KMS-11 (cell line): ENCODE results near the gene S100A16.

Source experiments
- H2AFZ ChIP-seq: fragments of 200-600 bp; sonication (generic); 2 replicates; pipeline ENCODE4 v1.6.1; 2016; ENCODE audit warnings: antibody characterized with exemption, mixed run types, low read depth
- H3K27ac ChIP-seq: fragments of 200-600 bp; sonication (generic); 2 replicates; pipeline ENCODE4 v1.6.1; 2016; ENCODE audit warnings: mild to moderate bottlenecking, mixed run types
- H3K27me3 ChIP-seq: fragments of 200-600 bp; sonication (generic); 2 replicates; pipeline ENCODE4 v1.6.1; 2017; ENCODE audit warnings: mild to moderate bottlenecking, low read depth, mixed run types, moderate library complexity; ENCODE audit not compliant: insufficient read depth
- H3K36me3 ChIP-seq: fragments of 200-600 bp; sonication (generic); 2 replicates; pipeline ENCODE4 v1.6.1; 2017; ENCODE audit warnings: mild to moderate bottlenecking, mixed run types; ENCODE audit not compliant: insufficient read depth
- H3K4me1 ChIP-seq: fragments of 200-600 bp; sonication (generic); 2 replicates; pipeline ENCODE4 v1.6.1; 2016; ENCODE audit warnings: mild to moderate bottlenecking, low read depth, mixed run types; ENCODE audit not compliant: poor library complexity, severe bottlenecking
- H3K4me2 ChIP-seq: fragments of 200-600 bp; sonication (generic); 2 replicates; pipeline ENCODE4 v1.7.0; 2016; ENCODE audit warnings: mild to moderate bottlenecking, mixed run types
- H3K4me3 ChIP-seq: fragments of 200-600 bp; sonication (generic); IDR thresholded peaks from 2 replicates; pipeline ENCODE4 v1.6.1; 2017; ENCODE audit warnings: low read depth, low read length, mixed read lengths; ENCODE audit not compliant: insufficient read depth
- H3K79me2 ChIP-seq: fragments of 200-600 bp; sonication (generic); 2 replicates; pipeline ENCODE4 v1.6.1; 2016; ENCODE audit warnings: low read depth, mixed run types; ENCODE audit not compliant: insufficient read depth
- H3K9ac ChIP-seq: fragments of 200-600 bp; sonication (generic); 2 replicates; pipeline ENCODE4 v1.6.1; 2016; ENCODE audit warnings: mild to moderate bottlenecking, mixed run types
- H4K20me1 ChIP-seq: fragments of 200-600 bp; sonication (generic); 2 replicates; pipeline ENCODE4 v1.6.1; 2016; ENCODE audit warnings: mild to moderate bottlenecking, mixed run types; ENCODE audit not compliant: insufficient read depth
- TF ChIP-seq, protein P1 (sequence below): fragments of 200-600 bp; sonication (generic); conservative IDR thresholded peaks from 2 replicates; pipeline ENCODE4 v1.6.1; 2017; ENCODE audit warnings: low read depth, mild to moderate bottlenecking, antibody characterized with exemption, low read length, moderate library complexity, mixed read lengths

S100A16 gene

DNA sequence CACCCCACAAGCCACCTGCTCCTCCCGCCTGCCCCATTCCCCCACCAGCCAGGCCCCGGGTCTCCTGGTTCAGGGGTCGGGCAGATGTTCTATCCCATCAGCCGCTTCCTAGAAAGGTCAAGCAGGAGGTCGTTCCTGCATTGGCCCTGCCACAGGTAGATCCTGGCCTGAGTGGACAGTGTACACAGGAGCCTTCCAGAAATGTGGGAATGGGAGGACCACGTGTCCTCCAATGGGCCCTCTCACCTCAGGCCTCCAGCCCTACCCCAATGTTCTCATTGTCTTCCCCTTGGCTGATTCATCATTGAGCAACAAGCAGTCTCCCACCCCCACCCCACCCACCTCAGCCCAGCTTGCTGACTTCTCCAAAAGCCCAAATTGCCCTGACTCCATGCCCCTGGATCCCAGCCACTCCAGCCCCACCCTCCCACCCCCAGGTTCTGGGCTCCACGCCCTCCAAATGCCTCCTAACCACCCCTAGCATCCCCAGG lies 2.1 kb downstream of the S100A16 start:
- H3K36me3 ChIP-seq: no peaks in the 10 kb centered on the region
- H3K4me1 ChIP-seq: no peaks in the 10 kb centered on the region
- H3K9ac ChIP-seq: no peak overlapping the region
- H3K27ac ChIP-seq: no peak overlapping the region
- H3K79me2 ChIP-seq: no peaks in the 10 kb centered on the region
- H3K4me3 ChIP-seq: no peak overlapping the region
- 0 out of 2 replicates have a peak, but pooled peaks cover 3% of the 10 kb centered on the region for H3K27me3 ChIP-seq
- no peaks in the 10 kb centered on the region for H4K20me1 ChIP-seq
- H3K4me2 ChIP-seq: no peak overlapping the region
- H2AFZ ChIP-seq: no peak overlapping the region
- TF ChIP-seq, protein P1, sequence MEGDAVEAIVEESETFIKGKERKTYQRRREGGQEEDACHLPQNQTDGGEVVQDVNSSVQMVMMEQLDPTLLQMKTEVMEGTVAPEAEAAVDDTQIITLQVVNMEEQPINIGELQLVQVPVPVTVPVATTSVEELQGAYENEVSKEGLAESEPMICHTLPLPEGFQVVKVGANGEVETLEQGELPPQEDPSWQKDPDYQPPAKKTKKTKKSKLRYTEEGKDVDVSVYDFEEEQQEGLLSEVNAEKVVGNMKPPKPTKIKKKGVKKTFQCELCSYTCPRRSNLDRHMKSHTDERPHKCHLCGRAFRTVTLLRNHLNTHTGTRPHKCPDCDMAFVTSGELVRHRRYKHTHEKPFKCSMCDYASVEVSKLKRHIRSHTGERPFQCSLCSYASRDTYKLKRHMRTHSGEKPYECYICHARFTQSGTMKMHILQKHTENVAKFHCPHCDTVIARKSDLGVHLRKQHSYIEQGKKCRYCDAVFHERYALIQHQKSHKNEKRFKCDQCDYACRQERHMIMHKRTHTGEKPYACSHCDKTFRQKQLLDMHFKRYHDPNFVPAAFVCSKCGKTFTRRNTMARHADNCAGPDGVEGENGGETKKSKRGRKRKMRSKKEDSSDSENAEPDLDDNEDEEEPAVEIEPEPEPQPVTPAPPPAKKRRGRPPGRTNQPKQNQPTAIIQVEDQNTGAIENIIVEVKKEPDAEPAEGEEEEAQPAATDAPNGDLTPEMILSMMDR: no peak

DNA sequence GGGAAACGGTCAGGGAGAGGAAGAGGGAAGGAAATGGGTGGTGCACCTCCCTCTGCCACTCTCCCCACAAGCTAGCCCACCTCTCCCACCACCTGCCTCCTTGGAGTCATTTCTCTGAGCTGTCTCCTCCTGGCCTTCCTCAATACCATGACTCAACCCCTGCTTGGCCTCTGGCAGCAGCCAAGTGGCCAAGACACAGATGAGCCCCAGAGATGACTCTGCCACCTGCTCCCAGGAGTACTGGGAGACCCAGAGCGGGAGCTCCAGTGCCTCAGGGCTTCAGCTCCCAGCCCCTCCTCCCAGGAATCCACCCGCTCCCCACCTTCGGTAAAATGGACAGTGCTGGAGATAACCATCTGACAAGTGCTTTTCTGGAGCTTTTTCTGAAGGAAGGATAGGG lies 2.6 kb downstream of the S100A16 start:
- no peak overlapping the region for H3K4me3 ChIP-seq
- no peak overlapping the region for H3K4me2 ChIP-seq
- H3K27ac ChIP-seq: no peak overlapping the region
- H3K4me1 ChIP-seq: no peaks in the 10 kb centered on the region
- no peaks in the 10 kb centered on the region for H4K20me1 ChIP-seq
- H2AFZ ChIP-seq: no peak overlapping the region
- TF ChIP-seq, protein P1: no peak
- no peaks in the 10 kb centered on the region for H3K36me3 ChIP-seq
- H3K79me2 ChIP-seq: no peaks in the 10 kb centered on the region
- H3K27me3 ChIP-seq: 0 out of 2 replicates have a peak, but pooled peaks cover 3% of the 10 kb centered on the region
- no peak overlapping the region for H3K9ac ChIP-seq

DNA sequence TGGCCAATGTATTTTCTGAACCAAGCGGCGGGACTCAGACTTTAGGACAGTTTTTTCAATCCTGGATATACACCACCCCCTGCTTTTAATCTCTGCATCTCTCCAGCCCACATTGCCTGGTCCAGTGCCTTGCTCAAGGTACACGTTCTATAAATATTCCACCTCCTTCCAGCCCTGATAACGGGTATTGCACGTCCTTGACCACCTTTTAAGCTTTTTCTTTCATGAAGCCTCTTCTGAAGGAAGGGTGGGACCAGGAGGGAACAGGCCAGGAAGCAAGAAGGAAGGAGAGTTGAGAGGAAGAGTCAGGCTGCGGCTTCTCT lies 3.4 kb downstream of the S100A16 start:
- H2AFZ ChIP-seq: no peak overlapping the region
- H3K4me2 ChIP-seq: no peak overlapping the region
- no peaks in the 10 kb centered on the region for H3K79me2 ChIP-seq
- H4K20me1 ChIP-seq: no peaks in the 10 kb centered on the region
- TF ChIP-seq, protein P1: no peak
- H3K4me1 ChIP-seq: no peaks in the 10 kb centered on the region
- H3K4me3 ChIP-seq: no peak overlapping the region
- no peak overlapping the region for H3K9ac ChIP-seq
- no peak overlapping the region for H3K27ac ChIP-seq
- no peaks in the 10 kb centered on the region for H3K36me3 ChIP-seq
- H3K27me3 ChIP-seq: 0 out of 2 replicates have a peak, but pooled peaks cover 3% of the 10 kb centered on the region

DNA sequence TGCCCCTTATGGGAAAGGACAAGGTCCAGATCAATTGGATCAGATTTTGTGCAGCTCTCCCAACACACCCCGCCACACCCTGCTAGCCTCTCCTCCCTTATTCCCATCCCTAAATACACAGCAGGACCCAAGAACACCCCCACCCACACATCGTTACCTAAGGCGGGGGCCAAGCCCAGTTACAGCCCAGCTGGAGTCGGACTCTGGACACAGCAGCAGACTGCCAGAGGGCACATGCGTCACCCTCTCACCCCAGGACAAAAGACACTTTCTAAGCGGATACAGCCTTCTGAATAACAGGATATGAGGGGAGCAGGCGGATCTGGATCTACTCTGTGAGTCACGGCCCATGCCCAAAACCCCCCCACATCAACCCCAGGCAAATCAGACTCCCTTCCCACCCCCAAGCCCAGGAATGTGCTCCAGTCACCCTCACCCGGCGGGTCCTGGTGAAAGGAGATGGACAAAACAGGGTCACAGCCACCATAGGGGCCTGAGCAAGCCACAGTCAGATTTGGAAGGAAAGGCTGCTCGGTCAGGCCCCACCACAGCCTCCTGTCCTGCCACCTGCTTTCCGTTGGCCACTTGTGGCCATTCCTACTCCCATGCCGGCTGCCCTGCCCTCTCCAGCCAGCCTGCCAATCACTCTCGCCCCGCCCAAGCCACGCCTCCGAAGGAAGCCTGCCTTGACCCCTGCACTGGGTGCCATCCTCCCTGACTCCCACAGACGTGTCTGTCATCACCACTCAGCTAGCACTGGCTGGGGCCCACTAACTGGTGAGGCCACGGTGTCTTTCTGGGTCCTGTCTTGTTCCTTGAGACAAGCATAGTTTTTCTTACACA lies 4.0 kb downstream of the S100A16 start:
- H3K79me2 ChIP-seq: no peaks in the 10 kb centered on the region

More for the DNA sequence above, 4.0 kb downstream of the S100A16 start:
- Histone ChIP-seq H3K36me3 (no peaks in the 10 kb centered on the region), H3K9ac (no peak overlapping the region), H3K4me2 (no peak overlapping the region), H3K4me1 (no peaks in the 10 kb centered on the region), H3K27ac (no peak overlapping the region), H2AFZ (no peak overlapping the region), H3K27me3 (0 out of 2 replicates have a peak, but pooled peaks cover 3% of the 10 kb centered on the region), H3K4me3 (no peak overlapping the region), H4K20me1 (no peaks in the 10 kb centered on the region)
- TF ChIP-seq, protein P1: no peak
